GM12801 (cell line): Measurements from ENCODE around the gene CIB1.

Experiments
- TF ChIP-seq, protein P1 (sequence below): IDR thresholded peaks from one replicate; pipeline ENCODE4 v1.5.1; 2011; ENCODE audit warnings: control low read depth; ENCODE audit not compliant: insufficient read length; ENCODE audit errors: extremely low read depth

The CIB1 gene

DNA sequence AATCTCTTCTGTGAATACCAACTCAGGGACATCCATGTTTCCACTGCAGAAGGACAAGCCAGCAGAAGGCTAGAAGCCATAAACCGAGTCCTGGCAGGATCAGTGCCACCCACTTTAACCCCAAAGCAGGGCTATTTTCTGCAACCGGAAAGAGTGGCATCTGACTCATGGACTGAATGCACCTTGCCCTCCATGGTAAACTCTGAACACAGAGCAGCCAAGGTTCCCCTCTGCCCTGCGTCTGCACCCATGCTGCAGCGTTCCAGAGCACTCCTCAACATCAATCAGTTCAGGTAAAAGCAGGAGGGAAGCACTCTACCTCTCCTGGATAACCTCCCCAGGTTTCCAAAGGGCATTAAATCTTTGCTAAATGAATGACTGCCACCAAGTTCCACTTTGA, 30.9 kb upstream of the CIB1 start:
- TF ChIP-seq, protein P1, sequence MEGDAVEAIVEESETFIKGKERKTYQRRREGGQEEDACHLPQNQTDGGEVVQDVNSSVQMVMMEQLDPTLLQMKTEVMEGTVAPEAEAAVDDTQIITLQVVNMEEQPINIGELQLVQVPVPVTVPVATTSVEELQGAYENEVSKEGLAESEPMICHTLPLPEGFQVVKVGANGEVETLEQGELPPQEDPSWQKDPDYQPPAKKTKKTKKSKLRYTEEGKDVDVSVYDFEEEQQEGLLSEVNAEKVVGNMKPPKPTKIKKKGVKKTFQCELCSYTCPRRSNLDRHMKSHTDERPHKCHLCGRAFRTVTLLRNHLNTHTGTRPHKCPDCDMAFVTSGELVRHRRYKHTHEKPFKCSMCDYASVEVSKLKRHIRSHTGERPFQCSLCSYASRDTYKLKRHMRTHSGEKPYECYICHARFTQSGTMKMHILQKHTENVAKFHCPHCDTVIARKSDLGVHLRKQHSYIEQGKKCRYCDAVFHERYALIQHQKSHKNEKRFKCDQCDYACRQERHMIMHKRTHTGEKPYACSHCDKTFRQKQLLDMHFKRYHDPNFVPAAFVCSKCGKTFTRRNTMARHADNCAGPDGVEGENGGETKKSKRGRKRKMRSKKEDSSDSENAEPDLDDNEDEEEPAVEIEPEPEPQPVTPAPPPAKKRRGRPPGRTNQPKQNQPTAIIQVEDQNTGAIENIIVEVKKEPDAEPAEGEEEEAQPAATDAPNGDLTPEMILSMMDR: no peak

DNA sequence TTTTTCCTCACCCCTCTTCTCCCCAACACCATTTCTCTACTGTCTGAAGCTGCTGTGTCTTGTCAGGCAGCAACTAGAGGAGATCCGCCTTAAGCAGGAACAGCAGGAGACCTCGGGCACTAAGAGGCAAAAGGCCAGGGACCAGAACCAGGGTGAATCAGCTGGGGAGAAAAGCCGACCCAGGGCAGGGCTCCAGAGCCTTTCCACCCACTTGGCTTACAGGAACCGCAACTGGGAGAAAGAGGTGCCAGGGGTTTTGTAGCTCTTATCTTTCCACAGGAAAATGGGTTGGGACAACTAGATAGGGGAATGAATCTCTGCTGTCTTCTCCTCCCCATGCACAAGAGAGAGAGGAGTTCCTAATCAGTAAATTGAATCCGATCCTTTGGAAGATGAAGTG, 28.7 kb upstream of the CIB1 start:
- TF ChIP-seq, protein P1: no peak

DNA sequence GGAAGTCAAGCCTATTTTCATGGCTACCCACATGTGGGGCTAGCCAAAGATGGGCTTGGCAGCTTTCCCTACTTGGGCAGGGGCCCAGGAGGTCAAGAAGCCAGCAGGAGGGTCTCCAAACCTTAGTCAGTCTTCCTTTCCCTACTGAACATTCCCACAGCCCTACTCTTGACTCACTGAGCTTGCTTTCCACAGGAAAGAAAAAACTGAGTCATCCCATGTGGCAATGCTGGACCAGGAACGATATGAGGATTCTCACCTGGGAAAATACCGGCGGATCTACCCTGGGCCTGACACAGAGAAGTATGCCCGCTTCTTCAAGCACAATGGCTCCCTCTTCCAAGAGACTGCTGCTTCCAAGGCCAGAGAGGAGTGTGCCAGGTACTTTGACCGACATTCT, 28.1 kb upstream of the CIB1 start:
- TF ChIP-seq, protein P1: no peak

DNA sequence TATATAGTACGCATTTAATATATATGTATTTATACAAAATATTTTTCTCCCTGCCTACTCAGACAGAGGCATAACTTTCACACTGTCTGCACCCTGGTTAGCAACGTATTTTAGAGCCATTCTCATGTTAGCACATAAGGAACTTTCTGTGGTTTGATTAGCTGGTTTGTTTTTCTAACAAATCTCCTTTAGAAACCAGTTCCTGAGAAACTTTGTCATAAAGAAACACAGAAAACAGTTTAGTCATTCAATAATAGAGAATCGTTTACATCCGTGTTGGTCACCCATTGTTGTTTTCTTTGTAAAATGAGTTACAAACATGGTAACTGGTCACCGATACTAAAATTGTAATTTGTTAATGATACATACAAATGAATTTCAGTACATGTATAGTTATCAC, 25.8 kb upstream of the CIB1 start:
- TF ChIP-seq, protein P1: no peak

DNA sequence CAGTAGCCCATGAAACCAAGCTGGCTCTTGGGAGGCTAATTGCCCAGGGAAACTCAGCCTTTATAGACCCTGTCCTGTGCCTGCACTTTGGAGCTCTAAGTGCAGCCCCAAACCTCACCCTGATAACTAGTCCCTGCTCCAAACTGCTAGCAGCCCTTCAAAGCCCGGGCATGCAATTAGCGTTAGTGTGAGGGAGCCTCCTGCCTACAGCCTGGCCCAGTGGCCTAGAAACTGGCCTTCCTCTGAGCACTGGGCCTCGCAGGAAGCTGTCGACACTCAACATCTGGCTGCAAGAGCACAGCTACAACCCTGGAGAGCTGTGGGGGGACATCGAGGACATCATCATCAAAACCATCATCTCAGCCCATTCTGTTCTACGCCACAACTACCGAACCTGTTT, 24.0 kb upstream of the CIB1 start:
- TF ChIP-seq, protein P1: no peak

DNA sequence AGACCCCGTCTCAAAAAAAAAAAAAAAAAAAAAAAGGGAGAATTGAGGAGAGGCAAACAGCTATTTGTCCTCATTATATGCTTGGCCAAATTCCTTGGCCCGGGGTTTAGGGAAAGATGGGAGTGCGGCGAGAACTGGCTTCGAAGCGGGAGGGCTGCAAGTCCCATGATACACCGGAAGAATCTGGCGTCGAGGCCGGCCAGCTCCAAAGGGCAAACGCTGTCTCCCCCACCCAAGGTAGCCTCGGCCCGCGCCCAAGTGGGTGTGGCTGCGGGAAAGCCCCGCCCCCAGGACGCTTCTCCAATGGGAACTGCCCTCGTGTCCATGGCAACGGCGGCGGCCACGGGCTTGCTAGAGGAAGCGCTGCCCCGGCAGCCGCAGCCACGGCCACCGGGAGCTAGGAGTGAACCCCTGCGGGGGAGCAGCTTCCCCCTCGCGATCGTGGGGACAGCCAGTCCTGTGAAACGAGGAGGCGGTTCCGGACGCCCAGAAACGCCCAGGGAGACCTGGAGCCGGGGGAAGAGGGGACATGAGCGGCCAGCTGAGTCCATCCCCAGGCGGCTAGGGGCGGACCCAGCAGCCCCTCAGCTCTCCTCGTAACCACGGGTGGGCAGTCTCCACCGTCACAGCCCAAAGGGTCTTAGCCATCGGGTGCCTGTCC, 15.6 kb upstream of the CIB1 start, which contains the start of gene TTLL13:
TSS of gene TTLL13 (plus strand) at position 354 of the 661 bp plus-strand sequence. CDS start 1,075 bp downstream, outside the sequence.
- TF ChIP-seq, protein P1: no peak

DNA sequence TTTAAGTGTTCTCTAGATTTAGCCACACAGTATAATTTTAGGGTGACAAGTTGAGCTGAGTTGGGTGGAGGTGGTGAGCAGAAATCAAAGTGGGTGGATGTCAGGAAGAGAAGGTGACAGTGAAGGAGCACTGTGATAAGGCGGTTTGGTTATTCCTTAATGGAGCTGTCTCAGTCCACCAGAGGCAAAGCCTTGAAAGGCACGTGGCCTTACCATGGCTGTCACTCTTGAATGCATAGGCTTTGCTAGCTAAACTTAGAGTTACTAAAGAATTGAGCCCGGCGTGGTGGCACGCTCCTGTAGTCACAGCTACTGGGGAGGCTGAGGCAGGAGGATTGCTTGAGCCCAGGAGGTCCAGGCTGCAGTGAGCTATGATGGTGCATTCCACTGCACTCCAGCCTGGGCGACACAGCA, 15.1 kb upstream of the CIB1 start:
- TF ChIP-seq, protein P1: no peak
